GM21786 (cell line): ENCODE measurements around the gene CSRNP3.

Source experiments
- ATAC-seq: cut with Tn5 transposase; IDR thresholded peaks from one replicate; pipeline ENCODE4 v1.9.1; 2021; ENCODE audit not compliant: unreplicated experiment

CSRNP3 gene

DNA sequence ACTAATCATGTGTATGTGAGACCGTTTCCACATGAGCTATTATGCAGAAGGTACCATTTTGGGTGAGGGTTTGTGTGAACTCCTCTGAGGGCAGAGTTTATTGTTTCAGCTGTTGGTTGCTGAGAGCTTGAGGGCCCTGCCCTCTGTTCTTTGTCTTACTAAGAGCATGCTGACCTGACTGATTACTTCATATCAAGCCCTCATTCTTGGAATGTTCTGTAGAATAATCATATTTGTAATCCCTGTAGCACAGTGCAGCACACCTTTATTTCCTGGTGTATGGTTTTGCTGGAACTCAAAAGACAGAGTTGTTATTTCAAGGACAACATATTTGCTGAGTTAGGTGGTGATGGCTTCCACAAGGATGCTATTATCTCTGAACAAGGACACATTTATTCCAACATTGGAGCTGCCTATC lies 206.1 kb downstream of the CSRNP3 start:
- peak; percentile 45 for ATAC-seq

DNA sequence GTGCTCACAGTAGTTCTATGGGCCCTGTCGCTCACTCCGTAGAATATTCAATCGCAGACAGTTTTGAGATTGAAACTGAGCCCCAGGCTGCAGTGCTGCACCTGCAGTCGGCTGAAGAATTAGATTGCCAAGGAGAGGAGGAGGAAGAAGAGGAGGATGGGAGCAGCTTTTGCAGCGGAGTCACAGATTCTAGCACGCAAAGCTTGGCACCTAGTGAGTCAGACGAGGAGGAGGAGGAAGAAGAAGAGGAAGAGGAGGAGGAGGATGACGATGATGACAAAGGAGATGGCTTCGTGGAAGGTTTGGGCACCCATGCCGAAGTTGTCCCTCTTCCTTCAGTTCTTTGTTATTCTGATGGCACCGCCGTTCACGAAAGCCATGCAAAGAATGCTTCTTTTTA lies 209.4 kb downstream of the CSRNP3 start:
- no peak for ATAC-seq

DNA sequence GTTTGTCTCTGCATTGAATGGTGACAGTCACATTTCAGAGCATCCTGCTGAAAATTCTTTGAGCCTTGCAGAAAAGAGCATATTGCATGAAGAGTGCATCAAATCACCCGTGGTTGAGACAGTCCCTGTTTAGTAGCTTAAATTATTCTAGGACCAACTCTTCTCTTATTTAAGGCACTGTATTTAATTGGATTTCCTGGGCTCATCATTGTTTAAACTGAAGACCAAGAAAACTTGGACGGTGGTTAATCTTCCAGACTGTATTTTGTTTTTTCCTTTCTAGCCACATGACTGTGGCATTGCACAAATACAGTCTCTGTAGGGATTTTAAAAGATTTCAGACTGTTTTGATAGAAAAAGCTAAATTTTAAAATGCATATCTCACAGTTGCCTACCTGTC lies 210.1 kb downstream of the CSRNP3 start:
- ATAC-seq = no peak

DNA sequence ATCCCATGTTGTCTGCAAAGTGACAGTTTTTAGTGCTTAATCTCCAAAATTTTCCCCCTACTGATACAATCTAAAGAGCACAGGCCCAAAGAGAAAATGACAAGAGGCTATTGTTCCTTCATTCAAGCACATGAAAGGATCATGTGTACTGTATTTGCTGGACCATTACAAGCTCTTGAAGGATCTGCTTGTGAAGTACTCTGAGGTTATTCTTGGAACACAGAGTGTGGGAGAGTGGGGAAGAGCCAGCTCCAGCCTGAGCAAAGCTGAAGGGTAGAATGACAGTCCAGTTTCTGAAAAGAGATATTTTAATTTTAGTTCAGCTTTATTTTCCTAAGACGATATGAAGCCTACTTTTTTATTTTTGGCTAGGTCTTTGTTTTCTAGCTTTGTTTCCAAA lies 212.3 kb downstream of the CSRNP3 start:
- no peak for ATAC-seq

DNA sequence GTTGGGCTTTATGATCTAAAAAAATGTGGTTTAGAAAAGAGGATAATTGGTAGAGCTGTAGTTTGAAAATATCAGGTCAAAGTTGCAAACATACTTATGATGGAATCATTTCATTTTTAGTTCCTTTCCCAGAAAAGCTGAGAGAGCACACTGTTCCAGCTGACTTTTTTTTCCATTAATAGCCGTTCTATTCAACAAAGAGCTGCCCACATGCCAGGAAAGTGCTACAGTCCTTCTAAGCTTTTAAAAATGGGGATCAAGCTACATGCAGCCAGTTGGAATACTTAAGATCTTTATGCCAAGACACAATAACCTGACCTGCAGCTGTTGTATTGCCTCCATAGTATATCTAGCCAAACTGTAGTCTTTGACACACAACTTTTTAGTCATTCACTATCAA lies 213.0 kb downstream of the CSRNP3 start:
- no peak for ATAC-seq

DNA sequence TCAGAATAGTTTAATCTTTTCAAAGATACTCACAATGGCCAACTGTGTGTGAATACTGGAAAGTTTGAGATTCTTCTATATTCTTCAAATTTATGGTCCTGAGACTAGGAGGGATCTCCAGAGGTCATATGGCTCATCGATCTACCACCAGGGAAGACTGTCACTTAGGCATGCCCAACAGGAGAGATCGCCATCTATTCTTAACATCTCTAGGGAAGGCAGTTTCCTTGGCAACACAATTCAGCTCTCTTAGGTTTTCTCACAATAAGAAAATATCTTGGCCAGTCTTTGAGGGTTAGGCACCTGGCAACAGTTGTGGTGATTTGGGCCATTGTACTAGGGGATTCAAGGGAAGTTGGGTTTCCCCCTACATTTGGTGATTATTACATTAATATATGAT lies 217.3 kb downstream of the CSRNP3 start:
- ATAC-seq = no peak

DNA sequence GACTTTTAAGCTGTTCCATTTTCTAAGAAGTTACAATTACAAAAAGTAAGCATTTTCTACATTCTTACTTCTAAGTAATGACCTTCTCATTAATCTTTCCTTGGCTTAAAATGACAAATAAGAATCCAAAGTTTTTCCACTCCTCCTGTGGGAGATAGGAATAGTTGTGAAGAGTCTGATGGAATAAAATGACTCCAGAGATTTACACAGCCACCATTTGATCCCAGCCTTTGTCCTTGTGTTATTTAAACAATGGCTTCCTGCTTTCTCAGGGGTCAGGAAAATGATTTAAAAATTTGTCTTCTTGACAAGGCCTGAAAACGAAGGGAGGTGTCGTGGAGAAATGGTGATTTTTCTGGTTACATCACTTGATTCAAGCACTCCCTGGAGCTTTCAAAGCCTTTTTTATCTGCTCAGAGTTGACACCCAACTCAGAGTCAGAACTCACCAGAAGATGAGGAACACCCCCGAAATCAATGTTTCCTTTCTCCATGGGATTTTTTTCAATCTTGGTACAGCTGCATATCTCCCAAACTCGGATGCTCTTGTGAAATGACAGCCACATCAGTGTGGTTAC lies 218.0 kb downstream of the CSRNP3 start:
- ATAC-seq = no peak

DNA sequence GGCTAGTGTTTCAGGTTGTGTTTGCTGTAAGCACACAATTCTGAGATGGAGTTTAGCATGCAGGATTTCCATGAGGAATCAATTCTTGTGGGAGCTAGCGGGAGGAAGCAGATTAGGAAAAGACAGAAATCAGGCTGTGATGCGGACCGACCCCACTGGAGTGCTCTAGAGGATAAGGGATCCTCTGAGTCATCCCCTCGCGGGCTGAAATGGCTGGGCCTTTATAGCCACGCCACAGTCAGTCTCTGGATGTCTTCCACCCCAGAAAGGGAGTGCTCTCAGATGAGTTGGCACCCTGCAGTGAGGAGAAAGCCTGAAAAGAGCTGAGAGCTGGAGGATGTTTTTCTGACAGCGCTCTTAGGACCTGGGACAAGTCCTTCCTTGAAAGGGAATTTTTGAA lies 222.1 kb downstream of the CSRNP3 start:
- no peak for ATAC-seq

DNA sequence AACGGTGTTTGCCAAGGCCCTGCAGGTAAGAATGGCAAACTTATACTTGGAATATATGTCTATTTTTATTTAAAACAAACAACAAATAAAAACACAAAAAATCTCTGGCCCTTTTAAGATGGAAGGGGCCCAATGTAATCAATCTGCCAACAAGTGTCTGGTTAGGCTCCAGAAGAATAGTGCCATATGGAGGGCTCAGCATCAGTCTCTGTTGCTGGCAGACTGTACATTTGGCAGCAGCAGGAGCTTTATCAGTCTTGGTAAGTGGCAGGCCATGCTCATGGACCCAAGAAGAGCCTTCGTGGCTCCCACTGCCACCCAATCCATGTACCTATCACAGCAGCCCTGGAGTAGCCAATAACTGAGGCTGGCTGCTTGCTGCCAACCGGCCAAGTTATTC lies 223.4 kb downstream of the CSRNP3 start:
- no peak for ATAC-seq

DNA sequence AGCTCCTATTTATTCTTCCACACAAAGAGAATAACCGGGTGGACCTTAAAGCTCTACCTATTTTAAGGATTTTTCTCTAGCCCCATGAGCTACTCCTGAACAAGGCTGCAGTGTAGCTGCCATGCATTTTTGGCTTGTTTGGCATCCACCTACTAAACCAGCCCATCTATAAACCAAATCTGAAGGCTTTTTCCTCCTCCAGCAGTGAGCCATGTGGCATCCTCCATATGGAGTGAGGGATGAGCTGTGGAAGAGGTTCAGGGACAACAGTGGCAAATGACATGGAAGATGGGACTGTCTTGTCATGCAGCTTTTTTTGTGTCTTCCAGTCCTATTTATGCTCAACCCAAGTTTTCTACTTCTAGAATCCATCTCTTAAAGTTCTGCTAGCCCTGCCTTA lies 224.3 kb downstream of the CSRNP3 start:
- no peak for ATAC-seq

DNA sequence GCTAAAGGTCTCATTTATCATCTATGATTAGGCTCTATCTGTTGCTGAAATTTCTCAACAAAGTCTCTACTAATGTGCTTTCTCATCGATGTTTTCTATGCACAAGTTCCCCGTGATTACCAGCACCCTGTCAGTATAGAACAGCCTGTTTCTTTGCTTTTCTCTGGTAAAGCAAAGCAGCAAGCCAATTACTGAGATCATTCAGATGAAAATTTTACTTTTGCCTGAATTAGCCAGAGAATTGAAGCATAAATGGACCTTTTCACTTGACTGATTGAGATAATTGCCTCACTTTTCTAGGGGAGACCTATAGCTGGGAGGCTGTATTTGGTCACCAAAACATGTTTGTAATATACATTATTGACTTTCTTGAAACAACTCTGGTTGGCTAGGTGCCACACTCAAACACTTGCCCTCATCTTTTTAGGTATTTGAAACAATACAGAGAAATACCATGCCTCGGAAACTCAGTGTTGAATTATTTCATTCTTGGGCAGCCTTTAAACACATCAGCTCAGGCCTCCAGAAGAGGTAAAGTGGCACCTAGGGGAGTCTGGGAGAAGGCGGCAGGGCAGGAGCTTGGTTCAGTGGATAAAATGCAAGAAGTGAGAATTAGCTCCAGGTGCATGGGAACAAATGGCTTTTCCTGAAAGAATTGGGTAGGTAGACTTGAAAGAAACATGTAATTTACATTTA lies 228.4 kb downstream of the CSRNP3 start:
- ATAC-seq = no peak

DNA sequence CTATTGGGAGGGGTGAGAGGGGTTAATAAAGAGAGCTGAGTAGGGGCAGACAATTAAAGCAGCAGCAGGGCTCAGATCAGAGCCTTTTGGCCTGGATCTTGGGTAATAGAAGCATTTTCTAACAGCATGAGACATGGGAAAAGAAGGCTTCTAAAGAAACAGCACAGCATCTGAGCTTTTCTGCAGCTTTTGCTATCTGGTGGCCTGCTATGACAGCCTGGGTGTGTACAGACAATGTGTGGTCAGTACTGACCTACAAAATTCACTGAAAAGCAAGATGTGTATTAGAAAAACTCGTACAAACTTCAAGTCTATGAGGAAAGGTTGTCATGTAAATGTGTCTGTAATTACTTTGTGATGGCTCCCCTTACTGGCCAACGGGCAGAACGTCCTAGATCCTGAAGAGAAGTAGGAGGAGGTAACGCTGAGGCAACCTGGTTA lies 229.0 kb downstream of the CSRNP3 start:
- peak; percentile 81 for ATAC-seq

DNA sequence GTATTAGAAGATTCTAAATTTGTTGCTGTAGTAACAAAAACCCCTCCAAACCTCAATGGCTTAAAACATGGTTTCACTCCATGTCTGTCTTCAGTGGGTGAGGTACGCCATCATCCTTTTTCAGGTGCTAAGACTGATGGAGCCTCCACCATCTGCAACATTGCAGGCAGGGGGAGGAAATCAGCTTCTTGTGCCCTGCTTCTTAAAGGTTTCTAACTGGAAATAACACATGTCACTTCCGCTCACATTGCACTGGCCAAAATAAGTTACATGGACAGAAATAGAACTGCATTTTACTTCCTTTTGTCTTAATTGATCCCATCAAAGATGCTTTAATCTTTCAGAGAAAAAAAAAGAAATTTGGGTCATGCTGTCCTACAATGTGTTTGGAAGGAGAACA lies 230.4 kb downstream of the CSRNP3 start:
- peak; percentile 35 for ATAC-seq

DNA sequence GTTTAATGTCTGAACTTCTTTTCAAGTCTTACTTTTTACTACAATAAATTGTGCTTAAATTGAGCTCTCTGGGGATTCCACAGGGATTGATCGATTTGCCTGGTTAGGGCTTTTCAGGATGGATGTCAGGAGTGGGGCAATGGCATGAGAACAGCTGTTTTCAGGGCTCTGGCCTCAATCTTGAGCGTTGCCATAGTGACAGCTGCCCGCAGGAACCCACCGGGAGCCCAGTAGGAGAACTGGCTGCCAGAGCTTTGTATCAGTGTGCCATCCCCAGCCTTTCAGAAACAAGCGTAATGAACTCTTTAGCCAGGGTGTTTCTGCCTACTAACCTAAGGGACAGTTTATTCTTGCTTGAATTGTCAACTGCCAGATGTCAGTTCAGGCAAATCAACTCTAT lies 231.0 kb downstream of the CSRNP3 start:
- no peak for ATAC-seq

DNA sequence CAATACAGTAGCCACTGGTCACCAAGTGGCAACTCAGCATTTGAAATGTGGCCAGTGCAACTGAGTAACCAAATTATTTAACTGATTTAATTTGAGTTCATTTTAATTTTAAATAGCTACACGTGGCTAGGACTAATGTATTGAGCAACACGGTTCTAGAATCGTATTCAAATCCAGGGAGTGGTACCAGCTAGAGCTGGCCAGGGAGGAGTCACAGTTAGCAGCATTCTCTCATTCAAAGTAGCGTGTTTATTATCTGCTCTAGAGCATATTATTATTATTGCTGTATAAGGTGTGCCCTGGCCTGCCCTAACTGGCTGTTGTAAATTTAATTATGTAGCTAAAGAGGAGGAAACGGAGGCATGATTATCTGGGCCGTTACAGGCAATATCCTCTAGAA lies 231.6 kb downstream of the CSRNP3 start:
- no peak for ATAC-seq

DNA sequence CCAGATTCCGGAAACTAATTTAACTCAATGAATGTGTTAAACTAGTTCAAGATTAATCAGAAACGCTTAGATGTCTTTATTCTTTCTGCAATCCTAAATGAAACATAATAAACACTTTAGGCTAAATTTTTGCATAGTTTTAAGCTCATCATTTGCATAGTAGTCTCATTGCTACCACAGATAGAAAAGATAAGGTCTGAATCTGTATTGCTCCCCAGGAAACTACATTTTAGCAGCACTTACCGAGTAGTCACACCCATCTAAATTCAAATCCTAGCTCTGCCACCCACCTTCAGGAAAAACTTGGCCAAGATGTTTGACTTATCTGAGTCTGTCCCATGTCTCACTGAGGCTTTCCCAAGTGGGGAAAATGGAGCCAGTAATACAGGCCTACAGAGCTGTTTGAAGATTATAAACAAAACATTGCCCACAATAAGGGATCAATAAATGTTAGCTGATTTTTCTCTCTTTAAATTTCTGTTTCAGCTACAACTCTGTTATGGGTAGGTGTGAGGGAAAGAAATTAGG lies 237.5 kb downstream of the CSRNP3 start:
- ATAC-seq = no peak

DNA sequence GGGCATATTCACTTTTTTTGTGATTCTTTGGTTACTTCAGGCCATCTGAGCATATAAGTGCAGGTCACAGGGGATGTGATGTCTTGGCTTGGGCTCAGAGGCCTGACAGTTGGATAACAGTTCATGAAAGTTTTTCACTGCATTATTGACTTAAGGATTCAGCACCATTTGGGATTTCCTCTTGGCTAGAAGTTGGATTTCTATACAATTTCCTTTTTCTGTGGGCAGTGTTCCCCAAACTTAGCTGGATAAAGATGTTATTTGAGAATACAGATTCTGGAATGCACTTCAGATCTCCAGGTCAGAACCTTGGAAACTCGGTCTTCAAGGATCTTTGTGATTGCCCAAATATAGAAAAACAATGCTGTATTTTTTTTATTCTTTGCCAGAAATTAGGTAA lies 246.6 kb downstream of the CSRNP3 start:
- no peak for ATAC-seq

DNA sequence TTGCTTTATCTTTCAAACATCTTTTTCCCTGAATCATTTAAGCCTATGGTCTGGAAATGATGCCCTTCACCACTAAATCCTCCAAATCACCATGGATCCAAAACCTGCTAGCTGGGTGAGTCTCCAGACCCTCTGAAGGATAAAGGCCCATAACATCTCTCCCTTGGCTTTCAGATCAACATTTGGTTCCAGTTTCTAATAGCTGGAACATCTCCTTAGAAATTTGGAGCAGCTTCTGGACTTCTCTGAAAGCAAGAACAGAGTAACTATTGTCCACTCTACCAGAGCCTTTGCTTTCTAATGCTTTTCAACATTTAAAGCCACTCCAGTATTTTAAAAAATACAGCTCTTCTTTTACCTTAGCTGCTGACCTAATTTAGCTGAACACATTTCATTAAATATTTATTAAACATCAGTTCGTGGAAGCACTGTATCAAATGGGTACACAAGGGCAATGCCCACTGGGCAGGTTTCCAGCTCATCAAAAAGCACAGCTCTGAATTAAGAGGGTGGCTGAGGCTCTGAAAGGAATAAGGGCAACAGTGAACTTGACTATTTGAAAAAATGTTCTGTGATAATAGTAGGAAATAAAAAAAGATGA lies 249.2 kb downstream of the CSRNP3 start:
- no peak for ATAC-seq

DNA sequence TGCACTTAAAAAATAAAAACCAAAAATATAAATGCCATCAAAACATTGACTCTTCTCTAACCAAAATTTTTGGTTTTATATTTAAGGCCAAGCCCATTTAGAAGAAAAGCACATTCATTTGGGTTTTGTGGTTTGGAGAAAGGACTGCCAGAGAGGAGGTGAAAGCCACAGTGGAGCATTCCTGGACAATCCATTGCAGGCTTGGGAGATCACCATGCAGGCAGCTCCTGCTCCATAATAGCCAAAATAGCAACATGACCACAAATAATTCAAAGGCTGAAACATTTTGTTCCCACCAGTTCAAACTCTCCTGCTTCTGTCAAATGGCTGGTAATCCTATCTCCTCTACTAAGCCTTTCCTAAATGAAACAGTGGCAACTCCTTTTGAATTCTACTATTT lies 251.0 kb downstream of the CSRNP3 start:
- no peak for ATAC-seq

DNA sequence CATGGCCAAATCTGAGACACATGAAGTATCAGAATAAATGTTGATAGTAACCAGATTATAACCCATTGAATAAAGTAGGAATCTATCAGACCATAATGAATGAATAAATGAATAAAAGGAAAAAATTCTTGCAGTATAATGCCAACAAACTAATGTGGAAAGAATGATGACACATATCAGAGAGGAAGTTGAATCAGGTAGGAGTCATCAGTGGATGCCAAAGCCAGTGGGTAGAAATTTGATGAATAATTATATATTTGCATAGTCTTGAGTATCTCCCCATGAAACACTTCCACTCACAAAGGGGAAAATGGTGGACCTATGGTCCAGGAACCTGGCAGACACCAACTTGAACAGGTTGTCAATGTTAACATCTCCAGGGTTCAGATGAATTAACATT lies 255.9 kb downstream of the CSRNP3 start:
- ATAC-seq = no peak
